Measurements from ENCODE around the gene SLC25A21. TPM values are rescaled to one million over a fixed set of nuclear protein-coding genes. Genes with fewer than 3 reads are reported as not detected.

SLC25A21 gene
- total and polyA plus RNA-seq, 8 donors, result 0.40 to 5.4 (median 1.3) TPM; not detected in 2

- TF ChIP-seq POLR2AphosphoS5 (IDR thresholded peaks at IDR 0.05) (no peak), POLR2A (IDR thresholded peaks at IDR 0.05) (no peak), EP300 (IDR thresholded peaks at IDR 0.05) (no peak), CTCF (IDR thresholded peaks at IDR 0.05) (no peak)
- DNase-seq, result no peak
- Histone ChIP-seq H3K4me3 (no peak overlapping the region), H3K36me3 (no peaks in the 10 kb centered on the region), H3K9me3 (no peaks in the 10 kb centered on the region), H3K27ac (no peak overlapping the region), H3K27me3 (no peaks in the 10 kb centered on the region), H3K4me1 (no peaks in the 10 kb centered on the region)
- intact Hi-C loops (cut with DNase I; ENCODE audit: low total_unique reads), result no loop called here
- 62 to 73% (median 64%) methylated on average over 4 of the region's 4 CpGs for WGBS, 5 donors
Observed at GRCh38 chr14:36713960-36714703, 458.3 kb downstream of the SLC25A21 start.

DNA sequence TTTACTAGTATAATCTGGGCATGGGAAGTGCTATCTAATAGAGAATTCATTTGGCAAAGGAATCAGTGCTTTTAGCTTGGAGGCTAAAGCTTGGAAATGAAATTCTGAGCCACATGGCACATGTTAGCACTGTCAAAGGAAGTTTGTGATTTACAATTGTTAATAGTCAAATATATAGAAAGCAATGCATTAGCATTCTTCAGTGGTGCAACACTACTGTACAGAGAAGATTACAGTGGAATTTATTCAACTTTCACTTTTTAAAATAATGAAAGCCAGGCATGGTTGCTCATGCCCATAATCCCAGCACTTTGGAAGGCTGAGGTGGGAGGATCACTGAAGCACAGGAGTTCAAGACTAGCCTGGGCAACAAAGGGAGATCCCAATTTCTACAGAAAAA, 464.8 kb downstream of the SLC25A21 start:
- no peak for DNase-seq
- intact Hi-C loops (cut with DNase I; ENCODE audit: low total_unique reads), result no loop called here
- H3K27me3 ChIP-seq, result no peaks in the 10 kb centered on the region
- no peak overlapping the region for H3K27ac ChIP-seq
- no peaks in the 10 kb centered on the region for H3K9me3 ChIP-seq
- no peak for TF ChIP-seq EP300 (IDR thresholded peaks at IDR 0.05)
- TF ChIP-seq CTCF (IDR thresholded peaks at IDR 0.05), result no peak
- no peak for TF ChIP-seq POLR2AphosphoS5 (IDR thresholded peaks at IDR 0.05)
- no peak for TF ChIP-seq POLR2A (IDR thresholded peaks at IDR 0.05)
- no peak overlapping the region for H3K4me3 ChIP-seq
- H3K4me1 ChIP-seq, result no peaks in the 10 kb centered on the region
- H3K36me3 ChIP-seq, result no peaks in the 10 kb centered on the region

DNA sequence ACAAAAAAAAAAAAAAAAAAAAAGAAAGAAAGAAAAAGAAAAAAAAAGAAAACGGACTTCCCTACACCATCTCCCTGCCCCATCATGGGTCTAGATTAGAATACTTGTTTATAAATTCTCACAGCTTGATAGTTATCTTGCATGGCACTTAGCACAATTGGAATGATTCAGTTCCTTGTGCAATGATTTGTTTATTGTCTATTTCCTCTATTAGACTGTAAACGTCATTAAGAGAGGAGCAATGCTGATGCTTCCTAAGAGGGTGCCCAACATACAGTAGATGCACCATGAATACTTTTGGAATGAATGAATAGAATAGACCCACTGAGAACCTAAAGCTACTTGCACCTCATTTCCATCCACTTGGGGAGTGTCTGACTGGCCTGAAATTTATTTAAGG, 469.9 kb downstream of the SLC25A21 start:
- 45 to 74% (median 64%) methylated on average over 2 of the region's 2 CpGs for WGBS, 5 donors
- TF ChIP-seq POLR2A (IDR thresholded peaks at IDR 0.05) (no peak), POLR2AphosphoS5 (IDR thresholded peaks at IDR 0.05) (no peak), EP300 (IDR thresholded peaks at IDR 0.05) (no peak), CTCF (IDR thresholded peaks at IDR 0.05) (no peak)
- Histone ChIP-seq H3K4me1 (no peaks in the 10 kb centered on the region), H3K27me3 (no peaks in the 10 kb centered on the region), H3K9me3 (peaks cover 0 to 6% (median 3%) of the 10 kb centered on the region in 4 donors), H3K4me3 (no peak overlapping the region), H3K27ac (no peak overlapping the region), H3K36me3 (no peaks in the 10 kb centered on the region)
- intact Hi-C loops (cut with DNase I; ENCODE audit: low total_unique reads), result no loop called here
- DNase-seq, result no peak

GRCh38 chr14:36701132-36701531, 471.3 kb downstream of the SLC25A21 start:
- intact Hi-C loops (cut with DNase I; ENCODE audit: low total_unique reads), result no loop called here
- no peaks in the 10 kb centered on the region for H3K36me3 ChIP-seq
- peaks cover 0 to 6% (median 3%) of the 10 kb centered on the region in 4 donors for H3K9me3 ChIP-seq
- TF ChIP-seq EP300 (IDR thresholded peaks at IDR 0.05), result no peak
- TF ChIP-seq POLR2A (IDR thresholded peaks at IDR 0.05), result no peak
- no peak for TF ChIP-seq POLR2AphosphoS5 (IDR thresholded peaks at IDR 0.05)
- TF ChIP-seq CTCF (IDR thresholded peaks at IDR 0.05), result no peak
- H3K27ac ChIP-seq, result no peak overlapping the region
- H3K27me3 ChIP-seq, result no peaks in the 10 kb centered on the region
- no peak overlapping the region for H3K4me3 ChIP-seq
- DNase-seq, result no peak
- 29 to 50% (median 47%) methylated on average over 1 of the region's 1 CpG for WGBS, 5 donors
- no peaks in the 10 kb centered on the region for H3K4me1 ChIP-seq

Measured in stomach (tissue), 9 donors.